GM19025 (cell line): ENCODE results near the gene ZNF277.

Experiments
- ATAC-seq: cut with Tn5 transposase; IDR thresholded peaks from one replicate; pipeline ENCODE4 v1.9.1; 2021; ENCODE audit warnings: mild to moderate bottlenecking, low read depth, moderate library complexity; ENCODE audit not compliant: unreplicated experiment

The ZNF277 gene

DNA sequence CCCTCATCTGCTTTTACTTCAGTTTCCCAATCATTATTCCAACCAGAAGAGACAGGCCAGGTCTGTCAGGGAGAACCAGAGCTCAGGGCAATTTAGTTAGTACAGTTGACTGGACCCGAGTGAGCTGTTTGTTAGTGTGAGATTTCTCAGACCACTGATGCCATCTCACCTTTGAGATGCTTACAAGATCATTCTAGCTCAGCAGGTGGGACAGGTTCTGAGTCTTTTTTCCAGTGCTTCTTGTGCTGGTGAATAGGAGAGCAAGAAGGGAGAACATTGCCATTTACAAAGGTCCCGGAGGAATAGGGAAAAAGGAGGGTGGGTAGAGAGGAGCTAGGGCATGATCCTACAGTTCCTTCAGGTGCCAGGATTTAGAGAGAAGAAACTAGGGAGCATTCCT is 131.4 kb downstream of the ZNF277 start:
- no peak for ATAC-seq

DNA sequence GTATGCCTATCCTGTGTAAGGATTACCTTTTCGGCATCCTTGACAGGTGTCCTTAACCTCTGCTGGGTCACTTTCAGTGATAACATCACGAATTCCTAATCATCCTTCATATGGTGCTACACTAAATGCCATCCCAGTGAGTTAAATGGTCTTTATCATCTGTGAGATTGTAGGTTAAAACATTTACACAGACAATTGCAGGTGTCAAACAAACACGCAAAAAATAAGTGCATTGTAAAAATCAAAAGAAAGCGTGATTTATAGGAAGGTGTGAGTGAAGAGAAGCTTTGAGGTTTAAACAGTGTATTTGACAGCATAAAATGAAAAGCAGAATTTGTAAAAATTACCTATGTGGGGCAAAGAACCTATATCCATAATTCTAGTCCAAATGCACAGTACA is 132.3 kb downstream of the ZNF277 start:
- ATAC-seq: no peak

DNA sequence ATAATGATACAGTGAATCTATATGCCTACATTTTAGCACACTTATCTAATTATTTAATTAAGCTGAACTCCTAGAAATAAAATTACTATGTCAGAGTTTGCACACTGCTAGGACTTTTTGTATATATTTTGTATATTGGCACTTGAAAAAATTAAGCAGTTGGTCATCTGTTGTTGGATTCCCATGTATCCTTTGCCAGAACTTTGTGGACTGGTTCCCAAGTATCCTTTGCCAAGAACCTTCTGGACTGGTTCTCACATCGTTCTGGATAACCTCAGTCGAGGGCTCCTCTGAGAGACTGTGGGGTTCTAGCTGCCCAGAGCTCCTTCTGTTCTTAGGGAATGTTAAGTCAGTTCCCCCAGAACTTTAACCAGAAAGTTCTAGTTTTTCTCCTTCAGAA is 135.0 kb downstream of the ZNF277 start:
- no peak for ATAC-seq

DNA sequence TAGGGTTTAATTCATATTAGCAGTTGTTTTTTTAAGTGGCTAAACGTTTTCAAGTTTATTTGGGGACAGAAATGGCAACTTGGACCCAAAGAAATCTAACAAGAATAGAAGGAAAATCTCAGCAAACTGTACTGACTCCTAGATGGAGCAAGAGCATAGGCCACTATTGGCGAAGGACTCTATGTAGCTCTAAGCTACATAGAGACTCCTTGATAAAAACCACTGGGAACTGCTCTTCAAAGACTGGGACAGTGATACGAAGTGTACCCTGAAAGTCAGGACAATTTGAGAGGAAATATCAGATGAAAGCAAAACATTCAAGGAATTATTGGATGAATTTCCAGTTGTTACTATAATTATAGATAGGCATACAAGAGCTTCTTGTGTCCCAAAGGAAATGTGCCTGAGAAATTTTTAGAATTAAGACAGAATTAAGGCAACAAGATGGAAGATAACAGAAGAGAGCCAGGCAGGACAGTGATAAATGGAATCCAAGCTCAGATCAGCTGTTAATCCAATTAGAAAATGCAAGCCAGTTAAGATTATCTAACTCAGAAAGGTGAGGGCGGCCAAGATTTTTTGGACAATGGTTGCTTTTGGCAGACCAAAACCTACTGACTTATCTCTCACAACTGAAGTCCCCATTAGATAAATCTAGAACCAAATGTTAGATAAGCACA is 140.0 kb downstream of the ZNF277 start:
- no peak for ATAC-seq

DNA sequence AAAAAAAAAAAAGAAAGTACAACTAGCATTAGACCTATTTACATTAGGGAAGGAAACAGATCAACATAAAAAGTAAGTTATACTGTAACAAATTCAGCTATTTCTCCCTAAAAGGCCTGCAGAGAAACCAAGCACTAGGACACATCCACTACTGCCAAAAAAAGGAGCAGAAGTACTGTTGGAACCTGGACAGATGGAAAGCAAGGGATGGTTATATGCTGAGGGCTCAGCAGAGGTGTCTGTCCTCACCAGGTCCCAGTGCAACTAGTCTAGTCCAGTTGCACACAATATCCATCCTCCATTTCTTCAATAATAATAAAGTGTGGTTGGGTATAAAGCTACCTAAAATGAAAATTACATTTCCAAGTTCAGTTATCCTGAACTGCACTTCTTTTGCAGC is 140.6 kb downstream of the ZNF277 start:
- ATAC-seq: no peak

DNA sequence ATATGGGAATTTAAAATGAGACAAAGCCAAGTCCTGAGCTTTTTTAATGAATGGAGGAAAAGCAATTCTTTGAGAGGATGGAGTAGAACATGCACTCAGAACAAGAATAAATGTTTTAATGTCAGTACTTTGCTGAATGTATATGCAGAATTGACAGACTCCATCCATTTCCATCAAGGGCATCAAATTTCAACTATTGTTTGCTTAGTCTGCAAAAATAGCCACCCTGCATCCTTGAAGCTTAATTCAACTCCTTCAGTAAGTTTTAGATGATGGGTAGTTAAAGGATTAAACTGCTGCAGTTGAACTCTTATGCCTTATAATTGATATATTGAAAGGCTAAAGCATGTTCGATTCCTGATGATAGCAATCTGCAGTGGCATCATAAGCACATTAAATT is 144.1 kb downstream of the ZNF277 start:
- no peak for ATAC-seq

DNA sequence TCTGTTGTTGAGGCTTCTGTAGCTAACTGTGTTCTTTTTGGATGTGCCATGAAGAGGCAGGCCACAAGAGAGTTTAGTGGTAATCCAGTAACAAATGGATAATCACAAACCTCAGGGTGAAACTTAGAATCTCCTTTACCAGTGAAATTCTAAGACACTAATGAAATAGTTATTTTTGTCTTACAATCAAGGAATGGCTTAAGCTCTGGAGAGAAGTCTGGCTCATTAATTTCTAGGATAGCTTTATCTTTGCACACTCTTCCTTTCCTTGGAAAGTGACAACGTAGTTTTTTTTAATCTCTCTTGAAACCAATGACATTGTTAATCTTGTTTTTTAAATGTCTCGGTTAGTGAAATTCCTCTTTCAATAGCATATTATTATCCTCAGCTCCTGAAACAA is 150.1 kb downstream of the ZNF277 start:
- no peak for ATAC-seq

DNA sequence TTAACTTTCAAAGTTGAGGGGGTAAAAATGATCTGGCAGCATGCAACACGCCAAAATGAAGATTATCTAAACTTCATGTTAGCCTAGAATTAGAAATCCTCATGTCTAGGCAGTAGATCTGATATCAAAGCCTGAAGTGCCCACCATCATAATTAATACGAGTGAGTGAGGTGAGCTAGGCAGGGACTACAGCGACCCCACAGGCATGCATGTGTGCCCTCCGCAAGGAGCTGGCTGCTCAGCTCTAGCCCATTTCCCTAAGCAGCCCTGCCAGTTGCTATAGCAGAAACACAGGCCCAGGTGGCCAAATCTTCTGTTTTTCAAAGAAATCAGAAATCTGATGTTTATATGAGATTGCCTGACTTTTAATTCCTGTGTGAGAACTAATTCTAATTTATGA is 150.6 kb downstream of the ZNF277 start:
- no peak for ATAC-seq

DNA sequence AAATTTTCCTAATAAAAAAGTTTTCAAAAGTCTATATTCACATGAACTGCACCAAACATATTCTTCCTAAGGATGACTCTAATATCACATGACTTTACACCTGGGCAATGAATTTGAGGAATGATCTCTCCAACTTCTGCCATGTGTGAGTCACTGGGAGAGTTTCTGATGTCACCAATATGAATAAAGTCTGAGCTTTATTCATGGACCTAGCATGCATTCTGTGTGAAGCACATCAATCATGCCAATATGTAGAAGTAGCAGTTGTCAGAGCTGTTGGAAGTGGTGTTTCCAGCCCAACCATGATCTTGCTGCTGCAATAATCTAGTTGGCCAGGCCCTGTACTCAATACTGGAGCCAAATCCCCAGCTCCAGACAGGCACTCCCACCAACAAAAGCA is 152.0 kb downstream of the ZNF277 start:
- ATAC-seq: no peak

DNA sequence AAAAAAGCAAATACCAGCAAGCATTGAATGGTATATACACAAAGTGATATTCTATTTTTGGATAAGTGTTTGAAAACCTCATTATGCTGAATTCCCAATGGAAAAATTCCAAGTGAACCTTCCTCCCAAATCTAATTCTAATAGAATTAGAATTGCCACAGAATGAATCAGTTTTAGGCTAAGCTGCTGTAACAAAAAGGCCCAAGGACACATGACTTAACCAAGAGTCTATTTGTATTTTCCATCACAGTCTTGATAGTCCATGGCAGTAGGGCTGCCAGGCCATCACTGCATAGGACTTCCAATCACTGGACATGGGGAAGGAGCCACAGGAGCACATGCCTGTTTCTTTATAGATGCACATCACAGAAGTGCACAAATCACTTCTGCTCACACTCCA is 152.6 kb downstream of the ZNF277 start:
- ATAC-seq: no peak

DNA sequence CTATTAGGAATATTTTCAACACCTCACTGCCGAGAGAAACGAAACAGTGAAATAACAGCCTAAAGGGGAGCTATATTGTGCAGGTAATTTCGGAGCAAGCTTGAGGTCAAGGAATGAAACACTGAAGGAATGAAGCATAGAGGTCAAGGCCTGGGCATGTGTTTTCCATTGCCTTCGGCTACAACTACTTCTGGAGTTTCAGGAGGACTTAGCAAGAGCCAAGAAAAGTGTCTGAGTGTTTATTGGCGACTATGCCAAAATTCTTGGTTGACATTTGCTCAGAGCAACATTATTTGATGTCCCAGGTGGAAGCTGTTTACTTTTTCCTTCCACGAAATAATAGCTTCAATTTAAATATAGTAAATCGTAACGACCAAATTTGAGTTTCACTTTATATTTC is 154.2 kb downstream of the ZNF277 start:
- ATAC-seq: no peak

DNA sequence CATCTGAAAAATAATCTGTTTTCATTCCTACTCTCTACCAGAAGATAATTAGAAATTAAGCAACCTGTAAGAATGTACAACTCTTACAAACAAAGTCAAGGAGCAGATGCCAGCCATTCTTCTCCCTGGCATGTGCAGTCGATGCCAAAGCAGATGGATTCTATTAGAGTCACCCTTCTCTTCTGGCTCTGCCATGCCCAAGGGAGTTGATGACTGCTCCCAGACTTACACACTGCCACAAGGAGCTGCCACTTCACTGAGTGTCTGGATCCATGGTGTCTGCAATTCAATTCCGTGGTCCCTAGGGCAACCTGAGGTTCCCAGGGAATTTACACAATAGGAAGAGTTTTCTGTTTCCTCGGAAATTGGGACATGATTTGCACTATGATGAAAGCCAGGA is 154.7 kb downstream of the ZNF277 start:
- no peak for ATAC-seq

DNA sequence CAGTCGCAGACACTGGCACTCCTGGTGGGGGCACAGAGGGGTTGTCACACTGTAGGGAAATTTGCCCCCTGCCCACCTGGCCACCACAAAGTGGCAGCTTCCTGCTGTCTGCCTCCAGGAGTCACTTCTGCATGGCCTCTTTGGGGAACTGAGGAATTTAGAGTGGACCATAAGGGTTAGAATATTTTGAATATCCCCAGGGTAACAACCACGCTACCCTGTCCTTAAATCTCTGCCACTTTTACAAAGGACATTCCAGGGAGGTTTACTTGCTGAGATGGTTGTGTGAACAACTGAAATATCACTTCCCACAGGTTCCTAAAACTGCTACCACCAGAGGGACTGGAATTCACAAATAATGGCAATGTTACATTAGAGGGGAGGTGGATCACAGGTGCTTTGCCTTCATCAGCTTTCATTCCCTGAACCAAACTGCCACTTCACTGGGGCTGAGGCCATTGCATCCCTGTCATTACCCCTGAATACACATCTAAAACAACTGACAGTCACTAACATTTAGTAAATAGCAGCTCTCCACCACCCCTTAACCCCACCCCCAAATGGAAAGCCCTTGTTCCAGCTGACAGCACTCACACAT is 155.7 kb downstream of the ZNF277 start:
- ATAC-seq: no peak

DNA sequence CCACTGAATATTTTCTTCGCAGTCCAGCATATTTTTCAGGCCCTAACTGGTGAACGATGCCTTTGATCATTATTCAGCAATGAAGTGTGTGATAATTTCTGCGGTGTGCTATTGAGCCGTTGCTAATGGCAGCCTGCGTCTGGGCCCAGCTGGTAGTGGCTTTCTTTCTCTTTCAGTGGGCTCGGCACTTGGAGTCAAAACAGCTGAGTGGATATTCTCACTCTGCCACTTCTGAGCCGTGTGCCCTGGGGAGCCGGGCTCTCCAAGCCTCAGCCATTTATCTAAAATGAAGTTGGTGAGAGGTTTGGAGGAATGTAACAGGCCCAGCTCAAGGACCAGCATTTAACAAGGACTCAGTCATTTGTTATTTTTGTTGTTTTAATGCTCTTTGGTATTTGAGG is 156.2 kb downstream of the ZNF277 start:
- no peak for ATAC-seq

DNA sequence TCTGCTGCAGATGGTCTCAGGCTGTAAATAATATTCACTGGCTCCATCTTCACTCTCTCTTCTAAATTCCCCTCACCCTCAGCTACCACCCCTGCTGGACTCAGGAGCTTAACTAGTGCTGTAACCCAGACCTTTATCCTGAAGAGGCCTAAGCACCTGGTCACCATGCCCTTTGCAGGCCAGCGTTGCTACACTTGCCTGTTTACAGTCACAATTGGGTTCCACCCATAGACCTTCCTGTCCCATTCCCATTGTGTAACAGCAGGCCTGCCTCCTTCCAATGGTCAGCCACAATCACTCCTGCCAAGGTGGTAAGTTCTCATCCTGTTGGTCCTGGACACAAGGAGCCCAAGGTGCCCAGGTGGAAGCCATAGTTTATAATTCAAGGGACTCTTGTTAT is 157.9 kb downstream of the ZNF277 start:
- no peak for ATAC-seq

DNA sequence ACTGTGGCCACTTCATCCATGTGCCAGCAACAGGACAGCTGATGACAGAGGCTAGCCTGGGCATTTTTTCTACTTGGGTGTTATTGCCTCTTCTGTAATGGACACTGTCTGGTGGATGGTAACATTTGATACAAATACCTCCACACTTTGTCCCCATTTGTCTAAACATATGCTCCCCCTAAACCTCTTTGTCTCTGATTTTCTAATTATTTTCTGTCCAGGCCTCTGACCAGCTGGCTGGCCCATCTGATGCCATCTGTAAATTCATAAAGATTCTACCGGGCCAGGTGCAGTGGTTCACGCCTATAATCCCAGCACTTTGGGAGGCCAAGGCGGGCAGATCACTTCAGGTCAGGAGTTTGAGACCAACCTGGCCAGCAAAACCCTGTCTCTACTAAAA is 159.1 kb downstream of the ZNF277 start:
- no peak for ATAC-seq

DNA sequence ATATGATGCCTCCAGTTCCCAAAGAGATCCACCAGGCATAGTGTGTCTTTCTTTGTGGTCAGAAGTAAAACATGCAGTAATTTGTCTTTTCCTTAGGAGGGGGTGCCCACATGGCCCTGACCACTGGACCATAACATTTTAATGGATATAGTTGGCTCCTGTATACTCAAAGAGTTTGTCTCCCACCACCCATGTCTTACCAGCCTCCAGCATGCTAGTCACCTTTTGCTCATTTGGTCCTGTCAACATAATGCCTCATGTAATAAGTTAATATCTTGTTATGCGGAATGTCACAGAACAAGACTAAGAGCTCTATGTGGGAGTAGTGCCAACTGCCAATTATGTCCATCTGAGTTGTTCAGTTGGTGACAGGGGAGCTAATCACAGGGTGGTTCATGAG is 160.4 kb downstream of the ZNF277 start:
- no peak for ATAC-seq

DNA sequence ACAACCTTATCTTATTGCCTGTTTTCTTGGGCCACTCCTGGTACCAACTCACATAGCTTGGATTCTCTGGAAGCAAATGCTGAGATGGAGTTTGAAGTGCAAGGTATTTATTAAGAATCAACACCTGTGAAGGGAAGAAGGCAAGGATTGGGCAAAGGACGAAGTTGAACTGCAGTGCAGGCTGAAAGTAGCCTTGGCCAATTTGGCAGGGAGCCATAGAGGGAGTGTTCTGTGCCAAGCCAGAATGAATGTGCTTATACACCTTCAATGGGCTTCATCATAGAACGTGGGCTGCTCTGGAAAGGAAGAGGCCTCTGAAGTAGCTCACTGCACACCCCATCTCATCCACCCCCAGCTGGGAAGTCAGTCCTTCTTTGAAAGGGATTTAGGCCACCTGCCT is 163.9 kb downstream of the ZNF277 start:
- no peak for ATAC-seq

DNA sequence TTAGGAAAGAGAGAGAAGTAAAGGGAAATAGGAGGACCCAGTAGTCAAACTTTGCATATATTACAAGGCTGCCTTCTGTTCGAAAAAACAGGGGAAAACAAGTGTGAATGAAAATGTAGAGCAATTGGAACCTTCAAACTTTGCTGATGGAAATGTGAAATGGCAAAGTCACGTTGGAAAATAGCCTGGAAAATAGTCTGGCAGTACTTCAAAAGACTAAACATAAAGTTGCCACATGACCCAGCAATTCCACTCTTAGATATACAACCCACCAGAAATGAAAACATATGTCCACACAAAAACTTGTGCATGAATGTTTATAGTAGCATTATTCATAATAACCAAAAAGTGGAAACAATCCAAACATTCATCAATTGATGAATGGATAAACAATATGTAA is 165.2 kb downstream of the ZNF277 start:
- ATAC-seq: no peak

DNA sequence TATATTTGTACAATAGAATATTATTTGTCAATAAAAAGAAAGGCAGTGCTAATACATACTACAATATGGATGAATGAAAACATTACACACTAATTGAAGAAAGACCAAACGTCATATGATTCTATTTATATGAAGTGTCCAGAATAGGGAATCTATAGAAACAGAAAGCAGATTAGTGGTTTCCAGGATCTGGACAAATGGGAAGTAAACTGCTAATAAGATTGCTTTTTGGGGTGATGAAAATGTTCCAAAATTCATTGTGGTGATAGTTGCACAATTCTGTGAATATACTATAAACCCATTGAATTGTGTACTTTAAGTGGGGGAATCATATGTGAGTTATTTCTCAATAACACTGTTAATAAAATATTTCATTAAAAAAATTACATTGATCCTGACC is 165.6 kb downstream of the ZNF277 start:
- no peak for ATAC-seq

DNA sequence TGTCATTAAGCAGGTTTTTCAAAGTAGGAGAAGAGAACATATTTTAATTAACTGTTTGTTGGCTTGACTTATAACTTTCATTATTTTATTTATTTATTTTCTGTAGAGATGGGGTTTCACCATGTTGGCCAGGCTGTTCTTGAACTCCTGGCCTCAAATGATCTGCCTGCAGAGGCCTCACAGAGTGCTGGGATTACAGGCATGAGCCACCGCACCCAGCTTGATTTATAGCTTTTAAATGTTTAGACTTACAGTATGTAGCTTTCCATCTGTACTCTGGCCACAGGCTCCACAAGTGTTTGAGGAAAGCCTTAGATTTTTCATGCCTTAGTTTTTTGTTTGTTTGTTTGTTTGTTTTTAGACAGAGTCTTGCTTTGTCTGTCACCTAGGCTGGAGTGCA is 171.1 kb downstream of the ZNF277 start:
- no peak for ATAC-seq

DNA sequence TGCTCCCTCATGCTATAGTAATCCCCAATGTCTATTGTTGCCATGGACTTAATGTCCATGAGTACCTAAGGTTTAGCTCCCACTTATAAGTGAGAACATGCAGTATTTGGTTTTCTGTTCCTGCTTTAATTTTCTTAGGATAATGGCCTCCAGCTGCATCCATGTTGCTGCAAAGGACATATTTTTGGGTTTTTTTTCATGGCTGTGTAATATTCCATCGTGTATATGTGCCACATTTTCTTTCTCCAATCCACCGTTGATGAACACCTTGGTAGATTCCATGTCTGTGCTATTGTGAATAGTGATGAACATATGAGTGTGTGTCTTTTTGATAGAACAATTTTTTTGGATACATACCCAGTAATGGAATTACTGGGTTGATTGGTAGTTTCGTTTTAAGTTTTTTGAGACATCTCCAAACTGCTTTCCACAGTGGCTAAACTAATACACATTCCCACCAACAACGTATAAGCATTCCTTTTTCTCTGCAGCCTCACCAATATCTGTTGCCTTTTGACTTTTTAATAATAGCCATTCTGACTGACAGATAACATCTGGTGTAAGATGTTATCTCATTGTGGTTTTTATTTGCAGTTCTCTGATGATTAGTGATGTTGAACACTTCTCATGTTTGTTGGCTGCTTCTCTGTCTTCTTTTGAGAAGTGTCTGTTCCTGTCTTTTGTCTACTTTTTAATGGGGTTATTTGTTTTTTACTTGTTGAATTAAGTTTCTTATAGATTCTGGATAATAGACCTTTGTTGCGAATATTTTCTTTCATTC is 175.0 kb downstream of the ZNF277 start:
- no peak for ATAC-seq
